Astrocyte (in vitro differentiated cells and primary cell): Measurements from ENCODE around the gene VPS13D. TPM values are rescaled to one million over a fixed set of nuclear protein-coding genes. Genes with fewer than 3 reads are reported as not detected.

Experiments
- DNase-seq: peaks from one replicate; pipeline ENCODE4 v3.0.0-alpha.2; 2010; ENCODE audit warnings: low read depth
- FAIRE-seq: peaks from 2 replicates; lab custom pipeline; 2011; peaks lifted over from hg19 to GRCh38; lab: Jason Lieb, UNC
- H2AFZ ChIP-seq: 2 replicates; pipeline ENCODE4 v1.6.0; 2012; ENCODE audit warnings: low read depth, low read length, inconsistent platforms
- H3K27ac ChIP-seq: 2 replicates; pipeline ENCODE4 v1.5.1; 2011; ENCODE audit warnings: low read depth, low read length, inconsistent platforms
- H3K27me3 ChIP-seq: 2 replicates; pipeline ENCODE4 v1.6.0; 2011; ENCODE audit warnings: low read length, inconsistent platforms; ENCODE audit not compliant: insufficient read depth
- H3K36me3 ChIP-seq: 2 replicates; pipeline ENCODE4 v1.5.1; 2011; ENCODE audit warnings: low read length, inconsistent platforms; ENCODE audit not compliant: insufficient read depth
- H3K4me1 ChIP-seq: 2 replicates; pipeline ENCODE4 v1.5.1; 2011; ENCODE audit warnings: low read length, inconsistent platforms; ENCODE audit not compliant: insufficient read depth
- H3K4me2 ChIP-seq: 2 replicates; pipeline ENCODE4 v1.6.0; 2012; ENCODE audit warnings: low read length, inconsistent platforms
- H3K4me3 ChIP-seq: 2 replicates; pipeline ENCODE4 v1.5.1; 2011; ENCODE audit warnings: low read depth, mild to moderate bottlenecking, low read length, inconsistent platforms; ENCODE audit not compliant: insufficient read depth
- H3K79me2 ChIP-seq: 2 replicates; pipeline ENCODE4 v1.6.0; 2012; ENCODE audit warnings: mild to moderate bottlenecking, low read length, inconsistent platforms; ENCODE audit not compliant: insufficient read depth
- H3K9ac ChIP-seq: 2 replicates; pipeline ENCODE4 v1.6.0; 2012; ENCODE audit warnings: mild to moderate bottlenecking, low read length, inconsistent platforms
- H3K9me3 ChIP-seq: 2 replicates; pipeline ENCODE4 v1.5.1; 2012; ENCODE audit warnings: low read depth, mild to moderate bottlenecking, low read length, inconsistent platforms; ENCODE audit not compliant: insufficient read depth
- H4K20me1 ChIP-seq: 2 replicates; pipeline ENCODE4 v1.6.0; 2012; ENCODE audit warnings: low read length, inconsistent platforms; ENCODE audit not compliant: insufficient read depth
- H3K27ac Mint-ChIP-seq: one replicate; pipeline ENCODE4 v1.8.0; 2021; ENCODE audit warnings: mild to moderate bottlenecking, mixed read lengths; ENCODE audit not compliant: unreplicated experiment
- H3K27me3 Mint-ChIP-seq: one replicate; pipeline ENCODE4 v1.8.0; 2021; ENCODE audit warnings: low read depth, mixed read lengths; ENCODE audit not compliant: unreplicated experiment
- H3K36me3 Mint-ChIP-seq: one replicate; pipeline ENCODE4 v1.8.0; 2021; ENCODE audit warnings: low read depth, mixed read lengths; ENCODE audit not compliant: unreplicated experiment
- H3K4me1 Mint-ChIP-seq: one replicate; pipeline ENCODE4 v1.8.0; 2021; ENCODE audit warnings: low read depth, mixed read lengths; ENCODE audit not compliant: unreplicated experiment
- H3K4me3 Mint-ChIP-seq: one replicate; pipeline ENCODE4 v1.8.0; 2021; ENCODE audit warnings: mild to moderate bottlenecking, moderate library complexity, mixed read lengths; ENCODE audit not compliant: unreplicated experiment
- H3K9me3 Mint-ChIP-seq: one replicate; pipeline ENCODE4 v1.8.0; 2021; ENCODE audit warnings: mild to moderate bottlenecking, mixed read lengths; ENCODE audit not compliant: unreplicated experiment
- EZH2 ChIP-seq: IDR thresholded peaks from 2 replicates; pipeline ENCODE4 v1.6.1; 2012; ENCODE audit warnings: mild to moderate bottlenecking, low read length, inconsistent platforms; ENCODE audit not compliant: insufficient read depth
- total RNA-seq: library from RNA; stranded (reverse); gene quantifications from 2 replicates; pipeline ENCODE4 v1.2.1, GENCODE V29; 2021
- TF ChIP-seq, protein P1 (sequence below): IDR thresholded peaks from 2 replicates; pipeline ENCODE4 v1.5.1; 2011; ENCODE audit warnings: low read depth, mild to moderate bottlenecking, inconsistent platforms, low read length, moderate library complexity; ENCODE audit not compliant: insufficient read depth

The VPS13D gene
- total RNA-seq, 1 donor from 2014 or later, result 25.9 TPM

DNA sequence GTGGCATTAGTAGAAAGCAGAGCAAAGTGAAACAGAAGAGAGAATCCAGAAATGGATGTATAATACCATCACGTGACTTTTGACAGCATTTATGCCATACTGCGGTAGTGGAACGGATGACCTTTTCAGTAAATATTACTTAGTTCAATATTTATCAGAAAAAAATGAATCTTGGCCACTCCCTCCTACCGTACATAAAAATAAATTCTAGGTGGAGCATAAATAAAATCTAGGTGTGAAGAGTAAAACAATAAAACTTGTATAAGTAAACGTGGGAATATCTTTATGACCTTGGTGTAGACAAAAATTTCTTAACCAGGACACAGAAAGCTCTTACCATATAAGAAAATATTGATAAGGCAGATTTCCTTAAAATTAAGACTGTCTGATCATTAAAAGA, 182.6 kb downstream of the VPS13D start:
- Mint-ChIP-seq H3K27ac (no peak overlapping the region), H3K9me3 (no peaks in the 10 kb centered on the region), H3K4me3 (no peak overlapping the region), H3K36me3 (peaks cover 17% of the 10 kb centered on the region), H3K4me1 (no peaks in the 10 kb centered on the region), H3K27me3 (no peaks in the 10 kb centered on the region)
- no peak overlapping the region for H2AFZ ChIP-seq
- no peak overlapping the region for H3K4me2 ChIP-seq
- no peak overlapping the region for H3K9ac ChIP-seq
- no peak for FAIRE-seq
- H3K4me3 ChIP-seq, result no peak overlapping the region
- no peak overlapping the region for H3K27ac ChIP-seq
- TF ChIP-seq, protein P1, sequence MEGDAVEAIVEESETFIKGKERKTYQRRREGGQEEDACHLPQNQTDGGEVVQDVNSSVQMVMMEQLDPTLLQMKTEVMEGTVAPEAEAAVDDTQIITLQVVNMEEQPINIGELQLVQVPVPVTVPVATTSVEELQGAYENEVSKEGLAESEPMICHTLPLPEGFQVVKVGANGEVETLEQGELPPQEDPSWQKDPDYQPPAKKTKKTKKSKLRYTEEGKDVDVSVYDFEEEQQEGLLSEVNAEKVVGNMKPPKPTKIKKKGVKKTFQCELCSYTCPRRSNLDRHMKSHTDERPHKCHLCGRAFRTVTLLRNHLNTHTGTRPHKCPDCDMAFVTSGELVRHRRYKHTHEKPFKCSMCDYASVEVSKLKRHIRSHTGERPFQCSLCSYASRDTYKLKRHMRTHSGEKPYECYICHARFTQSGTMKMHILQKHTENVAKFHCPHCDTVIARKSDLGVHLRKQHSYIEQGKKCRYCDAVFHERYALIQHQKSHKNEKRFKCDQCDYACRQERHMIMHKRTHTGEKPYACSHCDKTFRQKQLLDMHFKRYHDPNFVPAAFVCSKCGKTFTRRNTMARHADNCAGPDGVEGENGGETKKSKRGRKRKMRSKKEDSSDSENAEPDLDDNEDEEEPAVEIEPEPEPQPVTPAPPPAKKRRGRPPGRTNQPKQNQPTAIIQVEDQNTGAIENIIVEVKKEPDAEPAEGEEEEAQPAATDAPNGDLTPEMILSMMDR, result no peak
- no peak for TF ChIP-seq EZH2
- no peaks in the 10 kb centered on the region for H4K20me1 ChIP-seq
- no peaks in the 10 kb centered on the region for H3K27me3 ChIP-seq
- H3K4me1 ChIP-seq, result peaks cover 2% of the 10 kb centered on the region
- H3K9me3 ChIP-seq, result no peaks in the 10 kb centered on the region
- no peaks in the 10 kb centered on the region for H3K79me2 ChIP-seq
- no peak for DNase-seq
- peaks cover 10% of the 10 kb centered on the region for H3K36me3 ChIP-seq

DNA sequence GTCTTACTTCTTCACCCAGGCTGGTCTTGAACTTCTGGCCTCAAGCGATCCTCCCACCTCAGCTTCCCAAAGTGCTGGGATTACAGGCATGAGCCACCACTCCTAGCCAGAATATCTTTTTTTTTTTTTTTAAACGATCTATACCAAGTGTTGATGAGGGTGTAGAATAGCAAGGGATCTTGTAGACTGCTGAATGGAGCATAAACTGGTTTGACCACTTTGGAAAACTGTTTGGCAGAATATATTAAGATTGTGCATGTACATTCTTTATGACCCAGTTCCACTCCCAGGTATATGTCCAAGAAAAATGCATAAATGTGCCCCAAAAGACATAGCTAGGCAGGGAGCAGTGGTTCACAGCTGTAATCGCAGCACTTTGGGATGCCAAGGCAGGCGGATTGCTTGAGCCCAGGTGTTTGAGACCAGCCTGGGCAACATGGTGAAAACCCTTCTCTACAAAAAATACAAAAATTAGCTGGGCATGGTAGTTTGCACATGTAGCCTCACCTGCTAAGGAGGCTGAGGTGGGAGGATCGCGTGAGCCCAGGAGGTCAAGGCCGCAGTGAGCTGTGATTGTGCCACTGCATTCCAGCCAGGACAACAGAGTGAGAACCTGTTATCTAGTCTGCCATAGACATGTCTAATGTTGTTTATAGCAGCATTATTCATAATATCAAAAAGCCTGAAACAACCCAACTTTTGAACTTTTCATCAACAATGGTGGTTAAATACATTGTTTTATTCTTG, 184.0 kb downstream of the VPS13D start:
- H3K27me3 Mint-ChIP-seq, result no peaks in the 10 kb centered on the region

More for the DNA sequence above, 184.0 kb downstream of the VPS13D start:
- H3K27ac Mint-ChIP-seq, result no peak overlapping the region
- Histone ChIP-seq H3K36me3 (peaks cover 11% of the 10 kb centered on the region), H2AFZ (no peak overlapping the region), H3K4me3 (no peak overlapping the region), H3K4me1 (no peaks in the 10 kb centered on the region), H4K20me1 (no peaks in the 10 kb centered on the region), H3K4me2 (no peak overlapping the region), H3K9me3 (no peaks in the 10 kb centered on the region), H3K27ac (no peak overlapping the region), H3K9ac (no peak overlapping the region), H3K79me2 (no peaks in the 10 kb centered on the region), H3K27me3 (no peaks in the 10 kb centered on the region)
- no peaks in the 10 kb centered on the region for H3K9me3 Mint-ChIP-seq
- H3K4me1 Mint-ChIP-seq, result no peaks in the 10 kb centered on the region
- no peak for TF ChIP-seq EZH2
- TF ChIP-seq, protein P1, result no peak
- peaks cover 20% of the 10 kb centered on the region for H3K36me3 Mint-ChIP-seq
- no peak overlapping the region for H3K4me3 Mint-ChIP-seq
- DNase-seq (no peak), FAIRE-seq (no peak)
